Measurements from ENCODE around the gene SGCD. TPM values are rescaled to one million over a fixed set of nuclear protein-coding genes. Genes with fewer than 3 reads are reported as not detected.

The SGCD gene
- total RNA-seq, 2 experiments from 2014 or later: not detected

DNA sequence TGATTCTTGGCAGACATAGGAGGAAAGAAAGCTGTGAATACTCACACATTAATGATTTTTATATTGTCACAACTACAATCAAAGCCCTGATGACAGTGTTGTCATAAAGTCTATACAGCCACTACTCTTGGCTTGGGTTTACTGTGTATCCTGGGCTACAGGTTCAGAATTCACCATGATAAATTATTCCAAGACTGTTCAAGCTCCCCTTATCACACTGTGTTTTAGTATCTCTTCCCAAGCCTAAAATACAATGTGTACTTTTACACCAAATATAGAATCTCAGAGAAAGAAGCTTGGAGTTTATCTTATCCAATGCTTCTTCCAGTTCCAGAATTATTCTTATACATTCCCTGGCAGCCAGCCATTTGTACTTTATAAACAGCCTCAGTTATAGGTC is 395.4 kb downstream of the SGCD start:
- Histone ChIP-seq H3K9me3 (ENCODE audit: control insufficient read depth in 1 of 2, insufficient read depth in 1 of 2, low read length in 2 of 2) (no peaks in the 10 kb centered on the region), H3K27ac (ENCODE audit: low read depth in 1 of 2, low read length in 2 of 2) (no peak overlapping the region), H3K4me3 (ENCODE audit: low read length) (no peak overlapping the region), H3K27me3 (ENCODE audit: control insufficient read depth in 1 of 2, insufficient read depth in 2 of 2, low read length in 2 of 2) (no peaks in the 10 kb centered on the region), H3K36me3 (ENCODE audit: insufficient read depth, low read length) (no peaks in the 10 kb centered on the region), H3K4me1 (ENCODE audit: insufficient read depth, low read length) (no peaks in the 10 kb centered on the region)
- H3K27ac Mint-ChIP-seq: no peak overlapping the region
- no peaks in the 10 kb centered on the region for H3K36me3 Mint-ChIP-seq (ENCODE audit: low read depth)
- H3K4me1 Mint-ChIP-seq (ENCODE audit: low read depth): no peaks in the 10 kb centered on the region
- DNase-seq: no peak
- ATAC-seq (ENCODE audit: poor library complexity): no peak
- no peak overlapping the region for H3K4me3 Mint-ChIP-seq
- H3K27me3 Mint-ChIP-seq: peaks cover 11% of the 10 kb centered on the region
- intact Hi-C loops (cut with DNase I, micrococcal nuclease): no loop called here
- POLR2A ChIA-PET: no interaction called here
- CTCF ChIA-PET: no interaction called here
- H3K9me3 Mint-ChIP-seq: no peaks in the 10 kb centered on the region
- TF ChIP-seq, protein P1, sequence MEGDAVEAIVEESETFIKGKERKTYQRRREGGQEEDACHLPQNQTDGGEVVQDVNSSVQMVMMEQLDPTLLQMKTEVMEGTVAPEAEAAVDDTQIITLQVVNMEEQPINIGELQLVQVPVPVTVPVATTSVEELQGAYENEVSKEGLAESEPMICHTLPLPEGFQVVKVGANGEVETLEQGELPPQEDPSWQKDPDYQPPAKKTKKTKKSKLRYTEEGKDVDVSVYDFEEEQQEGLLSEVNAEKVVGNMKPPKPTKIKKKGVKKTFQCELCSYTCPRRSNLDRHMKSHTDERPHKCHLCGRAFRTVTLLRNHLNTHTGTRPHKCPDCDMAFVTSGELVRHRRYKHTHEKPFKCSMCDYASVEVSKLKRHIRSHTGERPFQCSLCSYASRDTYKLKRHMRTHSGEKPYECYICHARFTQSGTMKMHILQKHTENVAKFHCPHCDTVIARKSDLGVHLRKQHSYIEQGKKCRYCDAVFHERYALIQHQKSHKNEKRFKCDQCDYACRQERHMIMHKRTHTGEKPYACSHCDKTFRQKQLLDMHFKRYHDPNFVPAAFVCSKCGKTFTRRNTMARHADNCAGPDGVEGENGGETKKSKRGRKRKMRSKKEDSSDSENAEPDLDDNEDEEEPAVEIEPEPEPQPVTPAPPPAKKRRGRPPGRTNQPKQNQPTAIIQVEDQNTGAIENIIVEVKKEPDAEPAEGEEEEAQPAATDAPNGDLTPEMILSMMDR (IDR thresholded peaks at IDR 0.05): no peak

DNA sequence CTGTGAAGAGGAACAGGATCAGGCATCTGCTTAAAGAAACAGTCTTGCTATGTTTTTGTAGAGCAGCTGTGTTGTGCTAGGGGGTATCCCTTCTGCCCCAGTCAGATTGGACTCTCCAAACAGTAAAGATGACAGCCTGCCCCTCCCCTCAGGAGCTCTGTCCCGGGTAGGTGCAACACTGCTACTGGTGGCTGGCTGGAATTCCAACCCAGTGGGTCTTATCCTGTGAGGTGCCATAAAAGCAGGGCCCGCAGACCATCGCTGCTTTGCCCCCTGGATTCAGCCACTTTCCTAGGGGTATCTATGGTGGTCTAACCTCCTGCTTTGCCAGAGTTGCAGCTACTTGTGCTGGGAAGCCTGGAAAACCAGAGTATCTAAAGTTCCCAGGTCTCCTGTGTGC is 408.5 kb downstream of the SGCD start:
- Histone ChIP-seq H3K4me3 (ENCODE audit: low read length) (no peak overlapping the region), H3K27ac (ENCODE audit: low read depth in 1 of 2, low read length in 2 of 2) (no peak overlapping the region), H3K9me3 (ENCODE audit: control insufficient read depth in 1 of 2, insufficient read depth in 1 of 2, low read length in 2 of 2) (peaks cover 0 to 7% of the 10 kb centered on the region in 2 experiments), H3K36me3 (ENCODE audit: insufficient read depth, low read length) (no peaks in the 10 kb centered on the region), H3K4me1 (ENCODE audit: insufficient read depth, low read length) (no peaks in the 10 kb centered on the region), H3K27me3 (ENCODE audit: control insufficient read depth in 1 of 2, insufficient read depth in 2 of 2, low read length in 2 of 2) (no peaks in the 10 kb centered on the region)
- no peak for ATAC-seq (ENCODE audit: poor library complexity)
- Mint-ChIP-seq H3K36me3 (ENCODE audit: low read depth) (no peaks in the 10 kb centered on the region), H3K4me3 (no peak overlapping the region), H3K9me3 (no peaks in the 10 kb centered on the region), H3K27me3 (peaks cover 28% of the 10 kb centered on the region), H3K27ac (no peak overlapping the region), H3K4me1 (ENCODE audit: low read depth) (no peaks in the 10 kb centered on the region)
- intact Hi-C loops (cut with DNase I, micrococcal nuclease): no loop called here
- CTCF ChIA-PET: no interaction called here
- POLR2A ChIA-PET: no interaction called here
- no peak for DNase-seq
- TF ChIP-seq, protein P1 (IDR thresholded peaks at IDR 0.05): no peak

DNA sequence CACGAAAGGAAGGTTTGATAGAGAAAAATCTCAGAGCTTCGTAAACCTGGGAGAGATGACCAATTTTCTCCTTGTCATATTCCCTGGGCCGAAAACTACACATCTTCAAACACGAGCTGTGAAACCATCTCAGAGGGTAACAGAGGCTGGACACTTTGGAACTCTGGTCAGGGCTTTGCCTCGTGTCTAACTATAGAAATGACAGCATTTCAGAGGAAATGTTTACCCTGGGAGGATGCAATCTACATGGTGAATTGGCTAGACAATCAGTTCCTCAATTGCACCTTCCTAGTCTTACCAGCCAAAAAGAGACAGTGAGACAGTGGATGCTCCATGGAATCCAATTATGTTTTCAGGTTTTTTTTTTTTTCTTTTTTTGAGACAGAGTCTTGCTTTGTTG is 414.6 kb downstream of the SGCD start:
- POLR2A ChIA-PET: no interaction called here
- CTCF ChIA-PET: interaction anchor here (1.3 kb wide), 1 partner anchor 9 kb away, joined by 4 read pairs; no protein-coding TSS in a partner anchor

More for the DNA sequence above, 414.6 kb downstream of the SGCD start:
- no peaks in the 10 kb centered on the region for H3K9me3 ChIP-seq (ENCODE audit: control insufficient read depth in 1 of 2, insufficient read depth in 1 of 2, low read length in 2 of 2)
- TF ChIP-seq, protein P1 (IDR thresholded peaks at IDR 0.05): no peak
- ATAC-seq (ENCODE audit: poor library complexity) (no peak), DNase-seq (no peak)
- no peak overlapping the region for H3K4me3 ChIP-seq (ENCODE audit: low read length)
- no peaks in the 10 kb centered on the region for H3K36me3 ChIP-seq (ENCODE audit: insufficient read depth, low read length)
- Mint-ChIP-seq H3K4me1 (ENCODE audit: low read depth) (no peaks in the 10 kb centered on the region), H3K27ac (no peak overlapping the region), H3K27me3 (peaks cover 19% of the 10 kb centered on the region), H3K9me3 (no peaks in the 10 kb centered on the region), H3K36me3 (ENCODE audit: low read depth) (no peaks in the 10 kb centered on the region), H3K4me3 (no peak overlapping the region)
- peaks cover 0 to 5% of the 10 kb centered on the region in 2 experiments for H3K27me3 ChIP-seq (ENCODE audit: control insufficient read depth in 1 of 2, insufficient read depth in 2 of 2, low read length in 2 of 2)
- H3K27ac ChIP-seq (ENCODE audit: low read depth in 1 of 2, low read length in 2 of 2): no peak overlapping the region
- no peaks in the 10 kb centered on the region for H3K4me1 ChIP-seq (ENCODE audit: insufficient read depth, low read length)
- intact Hi-C loops (cut with DNase I, micrococcal nuclease): no loop called here

All from CD4-positive, alpha-beta T cell (primary cell).